Measurements from ENCODE around the gene NRDC.

DNA sequence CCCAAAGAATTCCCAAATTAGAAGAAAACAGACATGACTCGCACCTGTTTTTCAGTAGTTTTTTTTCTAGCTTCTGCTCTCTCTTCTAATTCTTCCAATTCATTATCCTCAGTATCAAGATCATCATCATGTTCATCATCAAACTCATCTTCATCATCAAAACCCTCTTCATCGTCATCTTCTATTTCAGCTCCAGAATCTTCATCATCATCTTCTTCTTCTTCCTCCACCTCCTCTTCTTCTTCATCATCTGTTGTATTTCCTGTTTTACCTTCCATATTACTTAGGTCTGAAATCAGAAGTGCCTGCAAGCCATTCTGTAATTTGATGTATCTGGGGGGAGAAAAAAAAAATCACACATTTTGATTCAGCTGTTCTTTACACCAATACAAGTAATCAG is 38.3 kb downstream of the NRDC start:
- TF ChIP-seq, protein P1, sequence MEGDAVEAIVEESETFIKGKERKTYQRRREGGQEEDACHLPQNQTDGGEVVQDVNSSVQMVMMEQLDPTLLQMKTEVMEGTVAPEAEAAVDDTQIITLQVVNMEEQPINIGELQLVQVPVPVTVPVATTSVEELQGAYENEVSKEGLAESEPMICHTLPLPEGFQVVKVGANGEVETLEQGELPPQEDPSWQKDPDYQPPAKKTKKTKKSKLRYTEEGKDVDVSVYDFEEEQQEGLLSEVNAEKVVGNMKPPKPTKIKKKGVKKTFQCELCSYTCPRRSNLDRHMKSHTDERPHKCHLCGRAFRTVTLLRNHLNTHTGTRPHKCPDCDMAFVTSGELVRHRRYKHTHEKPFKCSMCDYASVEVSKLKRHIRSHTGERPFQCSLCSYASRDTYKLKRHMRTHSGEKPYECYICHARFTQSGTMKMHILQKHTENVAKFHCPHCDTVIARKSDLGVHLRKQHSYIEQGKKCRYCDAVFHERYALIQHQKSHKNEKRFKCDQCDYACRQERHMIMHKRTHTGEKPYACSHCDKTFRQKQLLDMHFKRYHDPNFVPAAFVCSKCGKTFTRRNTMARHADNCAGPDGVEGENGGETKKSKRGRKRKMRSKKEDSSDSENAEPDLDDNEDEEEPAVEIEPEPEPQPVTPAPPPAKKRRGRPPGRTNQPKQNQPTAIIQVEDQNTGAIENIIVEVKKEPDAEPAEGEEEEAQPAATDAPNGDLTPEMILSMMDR (IDR thresholded peaks at IDR 0.05 in 2 of 3, conservative IDR thresholded peaks at IDR 0.05 in 1 of 3; ENCODE audit: insufficient read depth in 2 of 3, low read depth in 1 of 3, low read length in 3 of 3) = no peak
- no peak for TF ChIP-seq KDM1A (IDR thresholded peaks at IDR 0.05)
- no peak for TF ChIP-seq SMAD3 (CRISPR knock-in tag; conservative IDR thresholded peaks at IDR 0.05)
- no peak for TF ChIP-seq POLR2AphosphoS5 (IDR thresholded peaks at IDR 0.05; ENCODE audit: control insufficient read depth, insufficient read depth, low read depth, low read length)
- no peak for TF ChIP-seq BHLHE40 (IDR thresholded peaks at IDR 0.05; ENCODE audit: low read length)
- no peak for TF ChIP-seq SIN3A (IDR thresholded peaks at IDR 0.05; ENCODE audit: borderline replicate concordance in 2 of 2, control insufficient read depth in 1 of 2, low read depth in 2 of 2, low read length in 2 of 2)
- TF ChIP-seq POLR2A (conservative IDR thresholded peaks at IDR 0.05) = no peak
- no peak for TF ChIP-seq TCF7L2 (IDR thresholded peaks at IDR 0.05; ENCODE audit: low read depth, low read length)
- no peak for TF ChIP-seq EGR1 (conservative IDR thresholded peaks at IDR 0.05)
- no peak for TF ChIP-seq CBX5 (IDR thresholded peaks at IDR 0.05; ENCODE audit: borderline replicate concordance, low read depth)
- no peak for TF ChIP-seq PHB2 (IDR thresholded peaks at IDR 0.05; ENCODE audit: low read depth)
- TF ChIP-seq ZNF644 (tag; IDR thresholded peaks at IDR 0.05; ENCODE audit: low read depth) = no peak
- no peak for TF ChIP-seq KAT8 (IDR thresholded peaks at IDR 0.05; ENCODE audit: low read depth)
- no peak for TF ChIP-seq HNRNPUL1 (IDR thresholded peaks at IDR 0.05; ENCODE audit: low read length)
